ES-I3 (cell line): Measurements from ENCODE around the gene TET1.
"Not testable (repeated sequence)": the region's sequence is repeated elsewhere in the genome, so short reads cannot be mapped to it uniquely, and the experiment has no call there.

Experiments used
- H3K36me3 ChIP-seq: 2 replicates; pipeline ENCODE4 v1.6.1; 2013; ENCODE audit warnings: mild to moderate bottlenecking, low read length, control low read depth, moderate library complexity; ENCODE audit not compliant: insufficient read depth
- H3K4me1 ChIP-seq: 2 replicates; pipeline ENCODE4 v1.6.1; 2013; ENCODE audit warnings: mild to moderate bottlenecking, control low read depth, low read length; ENCODE audit not compliant: insufficient read depth
- H3K9ac ChIP-seq: 2 replicates; pipeline ENCODE4 v1.6.1; 2013; ENCODE audit warnings: low read depth, mild to moderate bottlenecking, low read length, moderate library complexity
- H3K9me3 ChIP-seq: 2 replicates; pipeline ENCODE4 v1.6.1; 2013; ENCODE audit warnings: mild to moderate bottlenecking, low read length, moderate library complexity; ENCODE audit not compliant: control insufficient read depth, insufficient read depth

The TET1 gene

DNA sequence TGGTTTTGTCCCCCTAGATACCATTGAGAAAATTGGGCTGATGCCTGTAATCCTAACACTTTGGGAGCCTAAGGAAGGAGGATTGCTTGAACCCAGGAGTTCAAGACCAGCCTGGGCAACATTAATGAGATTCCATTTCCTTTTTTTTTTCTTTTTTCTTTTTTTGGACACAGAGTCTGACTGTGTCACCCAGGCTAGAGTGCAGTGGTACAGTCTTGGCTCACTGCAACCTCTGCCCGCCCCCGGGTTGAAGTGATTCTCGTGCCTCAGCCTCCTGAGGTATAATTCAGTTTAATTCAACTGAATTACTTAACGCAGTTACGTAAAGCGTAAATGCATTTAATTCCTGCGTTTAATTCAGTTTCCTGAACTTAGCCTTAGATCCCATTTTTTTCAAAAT, 174.2 kb downstream of the TET1 start:
- H3K9me3 ChIP-seq, result no peaks in the 10 kb centered on the region
- peaks cover 48% of the 10 kb centered on the region for H3K36me3 ChIP-seq

DNA sequence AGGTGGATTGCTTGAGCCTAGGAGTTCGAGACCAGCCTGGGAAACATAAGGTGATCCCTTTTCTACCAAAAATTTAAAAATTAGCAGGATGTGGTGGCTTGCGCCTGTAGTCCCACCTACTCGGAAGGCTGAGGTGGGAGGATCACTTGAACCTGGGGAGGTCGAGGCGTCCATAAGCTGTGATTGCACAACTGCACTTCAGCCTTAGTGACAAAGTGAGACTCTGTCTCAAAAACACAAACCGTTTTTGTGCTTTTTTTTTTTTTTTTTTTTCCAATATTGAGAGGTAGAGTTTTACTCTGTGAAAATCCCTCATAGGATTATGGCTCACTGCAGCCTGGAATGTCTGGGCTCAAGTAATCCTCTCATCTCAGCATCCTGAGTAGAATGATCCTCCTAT, 175.0 kb downstream of the TET1 start:
- Histone ChIP-seq H3K9me3 (no peaks in the 10 kb centered on the region), H3K9ac (no peak overlapping the region), H3K36me3 (peaks cover 41% of the 10 kb centered on the region)

More for the DNA sequence above, 174.2 kb downstream of the TET1 start:
- H3K4me1 ChIP-seq, result no peaks in the 10 kb centered on the region
- H3K9ac ChIP-seq, result no peak overlapping the region

DNA sequence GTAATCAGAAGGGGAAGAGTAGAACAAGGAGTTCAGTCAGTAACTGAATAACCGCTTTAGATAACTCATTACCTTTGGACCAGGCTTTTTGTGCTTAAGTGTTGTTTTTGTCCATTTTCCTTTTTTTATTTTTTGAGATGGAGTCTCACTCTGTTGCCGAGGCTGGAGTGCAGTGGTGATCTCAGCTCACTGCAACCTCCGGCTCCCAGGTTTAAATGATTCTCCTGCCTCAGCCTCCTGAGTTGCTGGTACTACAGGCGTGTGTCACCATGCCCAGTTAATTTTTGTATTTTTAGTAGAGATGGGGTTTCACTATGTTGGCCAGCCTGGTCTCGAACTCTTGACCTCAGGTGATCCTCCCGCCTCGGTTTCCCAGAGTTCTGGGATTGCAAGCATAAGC, 175.6 kb downstream of the TET1 start:
- not testable (repeated sequence) for H3K9ac ChIP-seq, H3K4me1 ChIP-seq
- H3K36me3 ChIP-seq, result peaks cover 41% of the 10 kb centered on the region

More for the DNA sequence above, 175.0 kb downstream of the TET1 start:
- H3K4me1 ChIP-seq, result no peaks in the 10 kb centered on the region

DNA sequence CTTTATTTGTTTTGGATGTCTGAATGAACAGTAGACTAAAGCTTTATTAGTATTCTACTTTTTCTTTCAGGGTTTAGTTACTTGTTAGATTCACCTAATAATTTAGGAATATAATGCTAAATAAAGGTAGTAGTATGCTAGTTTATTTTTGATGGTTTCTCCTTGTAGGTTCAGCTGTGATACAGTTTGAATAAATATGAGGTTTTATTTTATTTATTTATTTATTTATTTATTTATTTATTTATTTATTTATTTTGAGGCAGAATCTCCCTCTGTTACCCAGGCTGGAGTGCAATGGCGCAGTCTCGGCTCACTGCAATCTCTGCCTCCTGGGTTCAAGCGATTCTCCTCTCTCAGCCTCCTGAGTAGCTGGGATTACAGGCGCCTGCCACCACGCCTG, 180.5 kb downstream of the TET1 start:
- H3K9me3 ChIP-seq, H3K4me1 ChIP-seq, H3K9ac ChIP-seq: not testable (repeated sequence)
- peaks cover 29% of the 10 kb centered on the region for H3K36me3 ChIP-seq

More for the DNA sequence above, 175.6 kb downstream of the TET1 start:
- not testable (repeated sequence) for H3K9me3 ChIP-seq

DNA sequence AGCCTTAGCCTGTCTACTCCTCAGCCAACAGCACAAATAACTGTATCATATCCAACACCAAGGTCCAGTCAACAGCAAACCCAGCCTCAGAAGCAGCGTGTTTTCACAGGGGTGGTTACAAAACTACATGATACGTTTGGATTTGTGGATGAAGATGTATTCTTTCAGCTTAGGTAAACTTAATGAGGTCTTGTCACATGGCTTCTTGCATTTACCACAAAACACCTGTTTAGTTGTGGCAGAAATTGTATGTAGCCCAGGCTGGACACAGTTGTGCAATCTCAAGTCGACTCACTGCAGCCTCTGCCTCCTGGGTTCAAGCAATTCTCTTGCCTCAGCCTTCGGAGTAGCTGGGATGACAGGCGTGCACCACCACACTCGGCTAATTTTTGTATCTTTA, 182.3 kb downstream of the TET1 start:
- H3K4me1 ChIP-seq, result no peaks in the 10 kb centered on the region
- no peaks in the 10 kb centered on the region for H3K9me3 ChIP-seq
- H3K36me3 ChIP-seq, result peaks cover 27% of the 10 kb centered on the region
- no peak overlapping the region for H3K9ac ChIP-seq
